KMS-11 (cell line): ENCODE data around the gene COL23A1.

ENCODE experiments used
- H2AFZ ChIP-seq: fragments of 200-600 bp; sonication (generic); 2 replicates; pipeline ENCODE4 v1.6.1; 2016; ENCODE audit warnings: antibody characterized with exemption, mixed run types, low read depth
- H3K27ac ChIP-seq: fragments of 200-600 bp; sonication (generic); 2 replicates; pipeline ENCODE4 v1.6.1; 2016; ENCODE audit warnings: mild to moderate bottlenecking, mixed run types
- H3K27me3 ChIP-seq: fragments of 200-600 bp; sonication (generic); 2 replicates; pipeline ENCODE4 v1.6.1; 2017; ENCODE audit warnings: mild to moderate bottlenecking, low read depth, mixed run types, moderate library complexity; ENCODE audit not compliant: insufficient read depth
- H3K36me3 ChIP-seq: fragments of 200-600 bp; sonication (generic); 2 replicates; pipeline ENCODE4 v1.6.1; 2017; ENCODE audit warnings: mild to moderate bottlenecking, mixed run types; ENCODE audit not compliant: insufficient read depth
- H3K4me1 ChIP-seq: fragments of 200-600 bp; sonication (generic); 2 replicates; pipeline ENCODE4 v1.6.1; 2016; ENCODE audit warnings: mild to moderate bottlenecking, low read depth, mixed run types; ENCODE audit not compliant: poor library complexity, severe bottlenecking
- H3K4me2 ChIP-seq: fragments of 200-600 bp; sonication (generic); 2 replicates; pipeline ENCODE4 v1.7.0; 2016; ENCODE audit warnings: mild to moderate bottlenecking, mixed run types
- H3K4me3 ChIP-seq: fragments of 200-600 bp; sonication (generic); IDR thresholded peaks from 2 replicates; pipeline ENCODE4 v1.6.1; 2017; ENCODE audit warnings: low read depth, low read length, mixed read lengths; ENCODE audit not compliant: insufficient read depth
- H3K79me2 ChIP-seq: fragments of 200-600 bp; sonication (generic); 2 replicates; pipeline ENCODE4 v1.6.1; 2016; ENCODE audit warnings: low read depth, mixed run types; ENCODE audit not compliant: insufficient read depth
- H3K9ac ChIP-seq: fragments of 200-600 bp; sonication (generic); 2 replicates; pipeline ENCODE4 v1.6.1; 2016; ENCODE audit warnings: mild to moderate bottlenecking, mixed run types
- H4K20me1 ChIP-seq: fragments of 200-600 bp; sonication (generic); 2 replicates; pipeline ENCODE4 v1.6.1; 2016; ENCODE audit warnings: mild to moderate bottlenecking, mixed run types; ENCODE audit not compliant: insufficient read depth
- TF ChIP-seq, protein P1 (sequence below): fragments of 200-600 bp; sonication (generic); conservative IDR thresholded peaks from 2 replicates; pipeline ENCODE4 v1.6.1; 2017; ENCODE audit warnings: low read depth, mild to moderate bottlenecking, antibody characterized with exemption, low read length, moderate library complexity, mixed read lengths

The COL23A1 gene

GRCh38 chr5:178499352-178499751 lies 90.8 kb downstream of the COL23A1 start:
- no peak overlapping the region for H3K27ac ChIP-seq

GRCh38 chr5:178496642-178497041 lies 93.6 kb downstream of the COL23A1 start:
- no peaks in the 10 kb centered on the region for H3K79me2 ChIP-seq
- H3K27me3 ChIP-seq = no peaks in the 10 kb centered on the region
- H3K4me1 ChIP-seq = no peaks in the 10 kb centered on the region
- no peak overlapping the region for H3K4me3 ChIP-seq
- H4K20me1 ChIP-seq = no peaks in the 10 kb centered on the region
- TF ChIP-seq, protein P1, sequence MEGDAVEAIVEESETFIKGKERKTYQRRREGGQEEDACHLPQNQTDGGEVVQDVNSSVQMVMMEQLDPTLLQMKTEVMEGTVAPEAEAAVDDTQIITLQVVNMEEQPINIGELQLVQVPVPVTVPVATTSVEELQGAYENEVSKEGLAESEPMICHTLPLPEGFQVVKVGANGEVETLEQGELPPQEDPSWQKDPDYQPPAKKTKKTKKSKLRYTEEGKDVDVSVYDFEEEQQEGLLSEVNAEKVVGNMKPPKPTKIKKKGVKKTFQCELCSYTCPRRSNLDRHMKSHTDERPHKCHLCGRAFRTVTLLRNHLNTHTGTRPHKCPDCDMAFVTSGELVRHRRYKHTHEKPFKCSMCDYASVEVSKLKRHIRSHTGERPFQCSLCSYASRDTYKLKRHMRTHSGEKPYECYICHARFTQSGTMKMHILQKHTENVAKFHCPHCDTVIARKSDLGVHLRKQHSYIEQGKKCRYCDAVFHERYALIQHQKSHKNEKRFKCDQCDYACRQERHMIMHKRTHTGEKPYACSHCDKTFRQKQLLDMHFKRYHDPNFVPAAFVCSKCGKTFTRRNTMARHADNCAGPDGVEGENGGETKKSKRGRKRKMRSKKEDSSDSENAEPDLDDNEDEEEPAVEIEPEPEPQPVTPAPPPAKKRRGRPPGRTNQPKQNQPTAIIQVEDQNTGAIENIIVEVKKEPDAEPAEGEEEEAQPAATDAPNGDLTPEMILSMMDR = no peak
- H3K36me3 ChIP-seq = no peaks in the 10 kb centered on the region
- no peak overlapping the region for H3K27ac ChIP-seq
- H3K9ac ChIP-seq = no peak overlapping the region
- H2AFZ ChIP-seq = no peak overlapping the region
- no peak overlapping the region for H3K4me2 ChIP-seq

More at GRCh38 chr5:178499352-178499751, 90.8 kb downstream of the COL23A1 start:
- Histone ChIP-seq H3K4me1 (no peaks in the 10 kb centered on the region), H3K4me2 (no peak overlapping the region), H3K79me2 (no peaks in the 10 kb centered on the region), H3K36me3 (no peaks in the 10 kb centered on the region), H3K27me3 (no peaks in the 10 kb centered on the region), H3K9ac (no peak overlapping the region), H4K20me1 (no peaks in the 10 kb centered on the region), H3K4me3 (no peak overlapping the region), H2AFZ (no peak overlapping the region)
- TF ChIP-seq, protein P1 = no peak

GRCh38 chr5:178496214-178496613 lies 94.0 kb downstream of the COL23A1 start:
- Histone ChIP-seq H4K20me1 (no peaks in the 10 kb centered on the region), H3K9ac (no peak overlapping the region), H3K79me2 (no peaks in the 10 kb centered on the region), H3K4me3 (no peak overlapping the region), H3K27me3 (no peaks in the 10 kb centered on the region), H3K36me3 (no peaks in the 10 kb centered on the region), H2AFZ (no peak overlapping the region), H3K27ac (no peak overlapping the region), H3K4me2 (no peak overlapping the region), H3K4me1 (no peaks in the 10 kb centered on the region)
- TF ChIP-seq, protein P1 = no peak

- Histone ChIP-seq H3K4me2 (no peak overlapping the region), H3K9ac (no peak overlapping the region), H3K79me2 (no peaks in the 10 kb centered on the region), H2AFZ (no peak overlapping the region), H3K27ac (no peak overlapping the region), H3K4me1 (no peaks in the 10 kb centered on the region), H4K20me1 (no peaks in the 10 kb centered on the region), H3K4me3 (no peak overlapping the region), H3K36me3 (no peaks in the 10 kb centered on the region), H3K27me3 (no peaks in the 10 kb centered on the region)
- TF ChIP-seq, protein P1 = no peak
These were observed 94.5 kb downstream of the COL23A1 start for GRCh38 chr5:178495706-178496105.

- H3K27me3 ChIP-seq = no peaks in the 10 kb centered on the region
- no peak overlapping the region for H3K4me2 ChIP-seq
- H3K36me3 ChIP-seq = no peaks in the 10 kb centered on the region
- no peak overlapping the region for H3K9ac ChIP-seq
- no peak overlapping the region for H3K27ac ChIP-seq
- TF ChIP-seq, protein P1 = no peak
- no peak overlapping the region for H3K4me3 ChIP-seq
- no peak overlapping the region for H2AFZ ChIP-seq
- no peaks in the 10 kb centered on the region for H4K20me1 ChIP-seq
- H3K79me2 ChIP-seq = no peaks in the 10 kb centered on the region
- no peaks in the 10 kb centered on the region for H3K4me1 ChIP-seq
These were observed 97.9 kb downstream of the COL23A1 start for GRCh38 chr5:178492278-178492677.
